ENCODE measurements around the gene TRMT1L. TPM values are rescaled to one million over a fixed set of nuclear protein-coding genes. Genes with fewer than 3 reads are reported as not detected.

The TRMT1L gene
- polyA plus RNA-seq, 3 donors: 5.0 to 11.5 (median 7.4) TPM

- H3K4me2 ChIP-seq (replicated peaks; ENCODE audit: extremely low read depth, low read length, poor library complexity, severe bottlenecking): no peak overlapping the region
- Mint-ChIP-seq H3K27me3 (ENCODE audit: low read depth in 3 of 3) (no peaks in the 10 kb centered on the region), H3K27ac (no peak overlapping the region), H3K4me3 (no peak overlapping the region), H3K4me1 (peaks cover 2% of the 10 kb centered on the region), H3K36me3 (peaks cover 60 to 73% of the 10 kb centered on the region in 2 donors), H3K9me3 (no peaks in the 10 kb centered on the region)
- no peaks in the 10 kb centered on the region for H3K79me2 ChIP-seq (ENCODE audit: insufficient read depth, low read length)
- H3K4me3 ChIP-seq (replicated peaks in 1 of 3; ENCODE audit: low read depth in 2 of 3, low read length in 3 of 3): no peak overlapping the region
- no peaks in the 10 kb centered on the region for H3K9me3 ChIP-seq (replicated peaks in 1 of 2; ENCODE audit: control insufficient read depth in 1 of 2, insufficient read depth in 1 of 2, low read length in 2 of 2)
- TF ChIP-seq CTCF (IDR thresholded peaks at IDR 0.05): no peak
- DNase-seq: no peak
- H3K36me3 ChIP-seq (replicated peaks in 1 of 2; ENCODE audit: control insufficient read depth in 1 of 2, insufficient read depth in 2 of 2, low read length in 2 of 2): peaks cover 85 to 98% of the 10 kb centered on the region in 2 donors
- H3K4me1 ChIP-seq (ENCODE audit: control insufficient read depth in 1 of 2, insufficient read depth in 2 of 2, low read length in 2 of 2): no peaks in the 10 kb centered on the region
- H3K27ac ChIP-seq (ENCODE audit: low read depth in 1 of 2, low read length in 2 of 2): no peak overlapping the region
- H2AFZ ChIP-seq (ENCODE audit: insufficient read depth, low read depth, low read length, poor library complexity, severe bottlenecking): no peak overlapping the region
- no peaks in the 10 kb centered on the region for H3K27me3 ChIP-seq (ENCODE audit: control insufficient read depth in 2 of 2, insufficient read depth in 2 of 2, low read length in 2 of 2)
- H4K20me1 ChIP-seq (ENCODE audit: insufficient read depth, low read length): no peaks in the 10 kb centered on the region
- intact Hi-C loops (cut with micrococcal nuclease): no loop called here
- no peak overlapping the region for H3K9ac ChIP-seq (ENCODE audit: insufficient read depth, low read length, poor library complexity, severe bottlenecking)
Measured at GRCh38 chr1:185144233-185144632, 12.5 kb downstream of the TRMT1L start.

GRCh38 chr1:185139246-185139645 is 17.5 kb downstream of the TRMT1L start:
- no CpG with 5 or more reads among the region's 4 CpGs for WGBS (ENCODE audit: insufficient coverage)
- H3K4me3 Mint-ChIP-seq: no peak overlapping the region
- H3K27me3 Mint-ChIP-seq (ENCODE audit: low read depth in 3 of 3): no peaks in the 10 kb centered on the region

More at GRCh38 chr1:185139246-185139645, 17.5 kb downstream of the TRMT1L start:
- TF ChIP-seq CTCF (IDR thresholded peaks at IDR 0.05): no peak
- Mint-ChIP-seq H3K36me3 (peaks cover 65 to 75% of the 10 kb centered on the region in 2 donors), H3K9me3 (peaks cover 0 to 1% (median 0%) of the 10 kb centered on the region in 7 donors), H3K27ac (no peak overlapping the region), H3K4me1 (no peaks in the 10 kb centered on the region)
- no peak for DNase-seq
- Histone ChIP-seq H3K4me3 (replicated peaks in 1 of 3; ENCODE audit: low read depth in 2 of 3, low read length in 3 of 3) (no peak overlapping the region), H4K20me1 (ENCODE audit: insufficient read depth, low read length) (no peaks in the 10 kb centered on the region), H3K36me3 (replicated peaks in 1 of 2; ENCODE audit: control insufficient read depth in 1 of 2, insufficient read depth in 2 of 2, low read length in 2 of 2) (peaks cover 75 to 97% of the 10 kb centered on the region in 2 donors), H3K9ac (ENCODE audit: insufficient read depth, low read length, poor library complexity, severe bottlenecking) (no peak overlapping the region), H3K4me1 (ENCODE audit: control insufficient read depth in 1 of 2, insufficient read depth in 2 of 2, low read length in 2 of 2) (no peaks in the 10 kb centered on the region), H3K27me3 (ENCODE audit: control insufficient read depth in 2 of 2, insufficient read depth in 2 of 2, low read length in 2 of 2) (no peaks in the 10 kb centered on the region), H3K79me2 (ENCODE audit: insufficient read depth, low read length) (no peaks in the 10 kb centered on the region), H3K4me2 (replicated peaks; ENCODE audit: extremely low read depth, low read length, poor library complexity, severe bottlenecking) (no peak overlapping the region), H2AFZ (ENCODE audit: insufficient read depth, low read depth, low read length, poor library complexity, severe bottlenecking) (no peak overlapping the region), H3K27ac (ENCODE audit: low read depth in 1 of 2, low read length in 2 of 2) (no peak overlapping the region), H3K9me3 (replicated peaks in 1 of 2; ENCODE audit: control insufficient read depth in 1 of 2, insufficient read depth in 1 of 2, low read length in 2 of 2) (no peaks in the 10 kb centered on the region)
- intact Hi-C loops (cut with micrococcal nuclease): no loop called here

All from CD14-positive monocyte (primary cell).